B cell (primary cell): Measurements from ENCODE around the gene PRDM15. TPM values are rescaled to one million over a fixed set of nuclear protein-coding genes. Genes with fewer than 3 reads are reported as not detected.

Experiments
- ATAC-seq: fragments of 200-7000 bp; cut with Tn5 transposase; one replicate; pipeline ENCODE4 v1.10.0; 2021; ENCODE audit warnings: low read depth, mild to moderate bottlenecking, moderate number of reproducible peaks, moderate library complexity
- CTCF ChIA-PET: fragments of 350-600 bp; sonication (Branson Sonifier 250); formaldehyde crosslinking; loops from one replicate; lab custom pipeline; 2021; ENCODE audit warnings: antibody characterized with exemption, inconsistent platforms; lab: Charles Lee
- POLR2A ChIA-PET: fragments of 350-600 bp; sonication (Branson Sonifier 250); formaldehyde crosslinking; loops from one replicate; lab custom pipeline; 2021; ENCODE audit warnings: antibody characterized with exemption; lab: Charles Lee
- DNase-seq: peaks from one replicate; pipeline ENCODE4 v3.0.0; 2013
- H2AFZ ChIP-seq: 2 replicates; pipeline ENCODE4 v1.6.1; 2012; ENCODE audit warnings: mild to moderate bottlenecking, low read depth, low read length; ENCODE audit not compliant: insufficient read depth, poor library complexity, severe bottlenecking
- H3K27ac ChIP-seq, 2 donors: 1 replicate in 1 of 2; 2 replicates in 1 of 2; pipeline ENCODE4 v1.5.1; 2012 to 2013; ENCODE audit warnings: low read length in 2 of 2, mild to moderate bottlenecking in 2 of 2, moderate library complexity in 1 of 2
- H3K27me3 ChIP-seq, 4 experiments: fragments of 200-600 bp in 1 of 4; sonication (generic) in 1 of 4; replicated peaks in 1 of 4; 1 replicate in 2 of 4; 2 replicates in 2 of 4; pipeline versions ENCODE4 v1.6.1 to v1.7.0; 2013 to 2016; ENCODE audit warnings: low read length in 3 of 4, mild to moderate bottlenecking in 2 of 4, mixed read lengths in 1 of 4, moderate library complexity in 1 of 4; ENCODE audit not compliant: insufficient read depth in 4 of 4, control insufficient read depth in 3 of 4; ENCODE audit errors: control extremely low read depth in 1 of 4
- H3K36me3 ChIP-seq, 2 experiments: replicated peaks in 1 of 2; 1 replicate in 1 of 2; 2 replicates in 1 of 2; pipeline versions ENCODE4 v1.6.1 to v1.7.1; 2013; ENCODE audit warnings: low read length in 1 of 2; ENCODE audit not compliant: insufficient read depth in 2 of 2, control insufficient read depth in 1 of 2; ENCODE audit errors: control extremely low read depth in 1 of 2, extremely low read depth in 1 of 2
- H3K4me1 ChIP-seq, 2 donors: fragments of 200-600 bp in 1 of 2; sonication (generic) in 1 of 2; 1 replicate in 1 of 2; 2 replicates in 1 of 2; pipeline versions ENCODE4 v1.5.1 to v1.6.1; 2013 to 2017; ENCODE audit warnings: low read length in 2 of 2; ENCODE audit not compliant: control insufficient read depth in 2 of 2, insufficient read depth in 2 of 2
- H3K4me2 ChIP-seq: replicated peaks from 2 replicates; pipeline ENCODE3; 2012; ENCODE audit warnings: mild to moderate bottlenecking, low read depth, low read length; ENCODE audit not compliant: poor library complexity, severe bottlenecking
- H3K4me3 ChIP-seq, 5 experiments: fragments of 200-600 bp in 1 of 5; sonication (generic) in 1 of 5; 1 replicate in 3 of 5; 2 replicates in 2 of 5; pipeline versions ENCODE4 v1.5.1 to v1.7.0; 2011 to 2016; ENCODE audit warnings: low read length in 4 of 5, mild to moderate bottlenecking in 4 of 5, low read depth in 2 of 5, control low read depth in 1 of 5, moderate library complexity in 1 of 5; ENCODE audit not compliant: insufficient read depth in 1 of 5; ENCODE audit errors: control extremely low read depth in 1 of 5, extremely low read depth in 1 of 5
- H3K79me2 ChIP-seq: fragments of 200-600 bp; sonication (generic); one replicate; pipeline ENCODE4 v1.6.0; 2016; ENCODE audit warnings: low read length; ENCODE audit not compliant: control insufficient read depth, insufficient read depth
- H3K9ac ChIP-seq: fragments of 200-600 bp; sonication (generic); 2 replicates; pipeline ENCODE4 v1.6.1; 2017; ENCODE audit warnings: mild to moderate bottlenecking, low read length, moderate library complexity
- H3K9me3 ChIP-seq, 3 donors: one replicate each; pipeline versions ENCODE4 v1.6.1 to v1.7.1; 2013; ENCODE audit warnings: low read length in 2 of 3; ENCODE audit not compliant: control insufficient read depth in 2 of 3, insufficient read depth in 1 of 3; ENCODE audit errors: control extremely low read depth in 1 of 3
- H4K20me1 ChIP-seq: 2 replicates; pipeline ENCODE4 v1.6.0; 2012; ENCODE audit warnings: mild to moderate bottlenecking, low read length; ENCODE audit not compliant: insufficient read depth, control insufficient read depth, poor library complexity, severe bottlenecking
- H3K27ac Mint-ChIP-seq: one replicate; pipeline ENCODE4 v1.8.0; 2021; ENCODE audit warnings: mixed read lengths
- H3K27me3 Mint-ChIP-seq: one replicate; pipeline ENCODE4 v1.8.0; 2021; ENCODE audit warnings: mixed read lengths
- H3K4me1 Mint-ChIP-seq: one replicate; pipeline ENCODE4 v1.8.0; 2021; ENCODE audit warnings: mixed read lengths
- H3K4me3 Mint-ChIP-seq: one replicate; pipeline ENCODE4 v1.8.0; 2021; ENCODE audit warnings: mixed read lengths
- H3K9me3 Mint-ChIP-seq: one replicate; pipeline ENCODE4 v1.8.0; 2022; ENCODE audit warnings: mixed read lengths; ENCODE audit not compliant: insufficient read depth
- CTCF ChIP-seq: fragments of 200-600 bp; IDR thresholded peaks from one replicate; pipeline ENCODE4 v1.8.0; 2022; ENCODE audit warnings: antibody characterized with exemption, mild to moderate bottlenecking
- EZH2 ChIP-seq: IDR thresholded peaks from 2 replicates; pipeline ENCODE4 v1.6.1; 2012; ENCODE audit warnings: borderline replicate concordance, low read depth, mild to moderate bottlenecking, moderate library complexity, low read length; ENCODE audit not compliant: insufficient read depth, poor library complexity, severe bottlenecking
- WGBS: methylation state at CpG from one replicate; pipeline ENCODE4 v1.1.5; 2013; ENCODE audit warnings: missing lambda C conversion rate; ENCODE audit not compliant: insufficient coverage; 5-methylcytosine and 5-hydroxymethylcytosine counted together
- intact Hi-C: fragments of 100-400 bp; cut with micrococcal nuclease; formaldehyde crosslinking; loops from one replicate; pipeline ENCODE4 v1.10.0; 2022
- polyA plus RNA-seq: library from polyadenylated mRNA; depleted of rRNA; stranded (reverse); fragments of >200 nt; gene quantifications from 2 replicates; pipeline ENCODE4 v1.2.3, GENCODE V29; 2012
- total RNA-seq, 2 donors: library from RNA; stranded (reverse); fragments of 120-200 nt in 1 of 2; gene quantifications; 1 replicate in 1 of 2; 2 replicates in 1 of 2; pipeline versions ENCODE4 v1.2.3 to v1.2.4, GENCODE V29; 2013 to 2022

PRDM15 gene
- total and polyA plus RNA-seq, 2 donors (not counting 1 experiment from before 2014, with no cell fraction given), result 21.3 to 29.2 TPM

GRCh38 chr21:41835711-41836154 lies 43.4 kb downstream of the PRDM15 start:
- POLR2A ChIA-PET, result no interaction called here
- ATAC-seq (peak; percentile 31), DNase-seq (no peak)
- Histone ChIP-seq H3K9me3 (no peaks in the 10 kb centered on the region), H3K4me2 (no peak overlapping the region), H3K79me2 (no peaks in the 10 kb centered on the region), H4K20me1 (no peaks in the 10 kb centered on the region), H3K4me3 (no peak overlapping the region), H3K27ac (no peak overlapping the region), H2AFZ (no peak overlapping the region), H3K4me1 (peaks cover 6 to 42% of the 10 kb centered on the region in 2 donors), H3K27me3 (no peaks in the 10 kb centered on the region), H3K36me3 (peaks cover 6 to 53% of the 10 kb centered on the region in 2 experiments), H3K9ac (no peak overlapping the region)
- intact Hi-C loops, result no loop called here
- Mint-ChIP-seq H3K27me3 (no peaks in the 10 kb centered on the region), H3K4me1 (peaks cover 47% of the 10 kb centered on the region), H3K4me3 (peak overlapping the region; percentile 60), H3K9me3 (peaks cover under 1% of the 10 kb centered on the region), H3K27ac (peak overlapping the region; percentile 62)
- CTCF ChIA-PET, result interaction anchor here (0.8 kb wide), 1 partner anchor 282 kb away, joined by 3 read pairs; no protein-coding TSS in a partner anchor
- WGBS, result 69% methylated on average over 5 of the region's 10 CpGs
- no peak for TF ChIP-seq CTCF
- no peak for TF ChIP-seq EZH2

GRCh38 chr21:41834926-41835663 lies 44.0 kb downstream of the PRDM15 start:
- Mint-ChIP-seq H3K9me3 (no peaks in the 10 kb centered on the region), H3K4me3 (peak overlapping the region; percentile 43), H3K4me1 (peaks cover 47% of the 10 kb centered on the region), H3K27ac (peak overlapping the region; percentile 62), H3K27me3 (no peaks in the 10 kb centered on the region)
- Histone ChIP-seq H3K4me1 (peaks cover 6 to 42% of the 10 kb centered on the region in 2 donors), H3K4me2 (no peak overlapping the region), H3K27ac (no peak overlapping the region), H3K9me3 (no peaks in the 10 kb centered on the region), H3K79me2 (no peaks in the 10 kb centered on the region), H3K27me3 (no peaks in the 10 kb centered on the region), H3K36me3 (peaks cover 6 to 53% of the 10 kb centered on the region in 2 experiments), H3K9ac (no peak overlapping the region), H4K20me1 (no peaks in the 10 kb centered on the region), H3K4me3 (no peak overlapping the region), H2AFZ (no peak overlapping the region)
- DNase-seq (no peak), ATAC-seq (no peak)
- CTCF ChIA-PET, result no interaction called here
- 96% methylated on average over 36 of the region's 42 CpGs for WGBS
- TF ChIP-seq CTCF, result no peak
- TF ChIP-seq EZH2, result no peak
- intact Hi-C loops, result loop anchor here (5.0 kb wide), 1 partner anchor 32 kb away; no protein-coding TSS in a partner anchor
- POLR2A ChIA-PET, result no interaction called here
